Neural cell (in vitro differentiated cells): Measurements from ENCODE around the gene GPR63. TPM values are rescaled to one million over a fixed set of nuclear protein-coding genes. Genes with fewer than 3 reads are reported as not detected.

Experiments used
- H2AFZ ChIP-seq: fragments of 200-600, 300-800 bp; sonication (generic), shearing (Covaris generic); 2 replicates; pipeline ENCODE4 v1.6.0; 2014; ENCODE audit warnings: low read depth, mild to moderate bottlenecking, antibody characterized with exemption, low read length, moderate library complexity
- H3F3A ChIP-seq: fragments of 200-600 bp; shearing (Covaris generic); 2 replicates; pipeline ENCODE4 v1.6.1; 2016; ENCODE audit warnings: mild to moderate bottlenecking, moderate library complexity, mixed read lengths, antibody characterized with exemption, low read length; ENCODE audit not compliant: insufficient read depth, poor library complexity, severe bottlenecking
- H3K27ac ChIP-seq: fragments of 200-600, 300-800 bp; sonication (generic), shearing (Covaris generic); 2 replicates; pipeline ENCODE4 v1.5.1; 2014; ENCODE audit warnings: mild to moderate bottlenecking, low read length, moderate library complexity
- H3K27me3 ChIP-seq: fragments of 300-800, 200-600 bp; sonication (generic), shearing (Covaris generic); 2 replicates; pipeline ENCODE4 v1.6.0; 2014; ENCODE audit warnings: mild to moderate bottlenecking, low read depth, low read length, moderate library complexity; ENCODE audit not compliant: insufficient read depth
- H3K36me3 ChIP-seq: fragments of 300-800, 200-600 bp; sonication (generic), shearing (Covaris generic); 2 replicates; pipeline ENCODE4 v1.5.1; 2014; ENCODE audit warnings: mild to moderate bottlenecking, antibody characterized with exemption, low read length, moderate library complexity; ENCODE audit not compliant: insufficient read depth
- H3K4me2 ChIP-seq: fragments of 300-800, 200-600 bp; sonication (generic), shearing (Covaris generic); 2 replicates; pipeline ENCODE4 v1.6.0; 2014; ENCODE audit warnings: mild to moderate bottlenecking, low read length
- H3K4me3 ChIP-seq: fragments of 300-800, 200-600 bp; sonication (generic), shearing (Covaris generic); 2 replicates; pipeline ENCODE4 v1.5.1; 2014; ENCODE audit warnings: mild to moderate bottlenecking, low read length, moderate library complexity
- H3K79me2 ChIP-seq: fragments of 200-600 bp; shearing (Covaris generic); replicated peaks from 2 replicates; pipeline ENCODE4 v1.6.0; 2014; ENCODE audit warnings: mild to moderate bottlenecking, low read length, moderate library complexity; ENCODE audit not compliant: insufficient read depth
- H3K9ac ChIP-seq: fragments of 300-800, 200-600 bp; sonication (generic), shearing (Covaris generic); 2 replicates; pipeline ENCODE4 v1.6.1; 2016; ENCODE audit warnings: mild to moderate bottlenecking, low read length, mixed read lengths
- H3K9me2 ChIP-seq: fragments of 200-600 bp; shearing (Covaris generic); 2 replicates; pipeline ENCODE4 v1.6.1; 2016; ENCODE audit warnings: mild to moderate bottlenecking, low read length, mixed read lengths; ENCODE audit not compliant: insufficient read depth
- H3K9me3 ChIP-seq: fragments of 200-600, 300-800 bp; sonication (generic), shearing (Covaris generic); 2 replicates; pipeline ENCODE4 v1.6.1; 2016; ENCODE audit warnings: mild to moderate bottlenecking, mixed run types, low read length, moderate library complexity, mixed read lengths
- H4K20me1 ChIP-seq: fragments of 200-600 bp; shearing (Covaris generic); 2 replicates; pipeline ENCODE4 v1.6.1; 2016; ENCODE audit warnings: mild to moderate bottlenecking, mixed run types; ENCODE audit not compliant: insufficient read depth
- CTCF ChIP-seq: fragments of 450-650 bp; IDR thresholded peaks from 2 replicates; pipeline ENCODE4 v1.5.1; 2014; ENCODE audit warnings: antibody characterized with exemption, mild to moderate bottlenecking, moderate library complexity; ENCODE audit not compliant: poor library complexity, severe bottlenecking
- EP300 ChIP-seq: fragments of 450-650 bp; conservative IDR thresholded peaks from 2 replicates; pipeline ENCODE4 v1.6.1; 2014; ENCODE audit warnings: antibody characterized with exemption, mild to moderate bottlenecking, moderate library complexity; ENCODE audit not compliant: poor library complexity, severe bottlenecking
- EZH2 ChIP-seq: fragments of 200-600, 300-800 bp; shearing (Covaris generic), sonication (generic); IDR thresholded peaks from 2 replicates; pipeline ENCODE4 v1.6.1; 2014; ENCODE audit warnings: antibody characterized with exemption, low read length, borderline replicate concordance, mild to moderate bottlenecking; ENCODE audit not compliant: insufficient read depth, poor library complexity, severe bottlenecking
- MXI1 ChIP-seq: fragments of 450-650 bp; conservative IDR thresholded peaks from 2 replicates; pipeline ENCODE4 v1.6.1; 2014; ENCODE audit warnings: antibody characterized with exemption, mild to moderate bottlenecking; ENCODE audit not compliant: poor library complexity, severe bottlenecking
- POLR2AphosphoS5 ChIP-seq: IDR thresholded peaks from 2 replicates; pipeline ENCODE4 v1.6.1; 2012
- RAD21 ChIP-seq: fragments of 450-650 bp; conservative IDR thresholded peaks from 2 replicates; pipeline ENCODE4 v1.6.1; 2014; ENCODE audit warnings: antibody characterized with exemption, mild to moderate bottlenecking, moderate library complexity
- REST ChIP-seq: IDR thresholded peaks from 2 replicates; pipeline ENCODE4 v1.6.1; 2012; ENCODE audit warnings: borderline replicate concordance
- SMC3 ChIP-seq: fragments of 450-650 bp; conservative IDR thresholded peaks from 2 replicates; pipeline ENCODE4 v1.6.1; 2014; ENCODE audit warnings: antibody characterized with exemption, mild to moderate bottlenecking, moderate library complexity; ENCODE audit not compliant: poor library complexity
- TAF1 ChIP-seq: IDR thresholded peaks from 2 replicates; pipeline ENCODE4 v1.6.1; 2012; ENCODE audit warnings: low read depth
- polyA plus RNA-seq: library from polyadenylated mRNA; depleted of rRNA; stranded (reverse); fragments of >200 nt; gene quantifications from 2 replicates; pipeline ENCODE4 v1.2.3, GENCODE V29; 2014

The GPR63 gene
- polyA plus RNA-seq, 1 donor from 2014 or later, result 1.6 TPM

GRCh38 chr6:96821034-96821433, 16.2 kb downstream of the GPR63 start:
- H3K79me2 ChIP-seq, result no peaks in the 10 kb centered on the region
- no peaks in the 10 kb centered on the region for H4K20me1 ChIP-seq
- no peak overlapping the region for H2AFZ ChIP-seq
- no peaks in the 10 kb centered on the region for H3K27me3 ChIP-seq
- H3K4me2 ChIP-seq, result no peak overlapping the region
- no peaks in the 10 kb centered on the region for H3F3A ChIP-seq
- no peaks in the 10 kb centered on the region for H3K9me3 ChIP-seq
- H3K9me2 ChIP-seq, result no peaks in the 10 kb centered on the region
- no peaks in the 10 kb centered on the region for H3K36me3 ChIP-seq
- H3K4me3 ChIP-seq, result no peak overlapping the region
- H3K27ac ChIP-seq, result no peak overlapping the region
- H3K9ac ChIP-seq, result no peak overlapping the region
- TF ChIP-seq EZH2 (no peak), REST (no peak), SMC3 (no peak), TAF1 (no peak), POLR2AphosphoS5 (no peak)

DNA sequence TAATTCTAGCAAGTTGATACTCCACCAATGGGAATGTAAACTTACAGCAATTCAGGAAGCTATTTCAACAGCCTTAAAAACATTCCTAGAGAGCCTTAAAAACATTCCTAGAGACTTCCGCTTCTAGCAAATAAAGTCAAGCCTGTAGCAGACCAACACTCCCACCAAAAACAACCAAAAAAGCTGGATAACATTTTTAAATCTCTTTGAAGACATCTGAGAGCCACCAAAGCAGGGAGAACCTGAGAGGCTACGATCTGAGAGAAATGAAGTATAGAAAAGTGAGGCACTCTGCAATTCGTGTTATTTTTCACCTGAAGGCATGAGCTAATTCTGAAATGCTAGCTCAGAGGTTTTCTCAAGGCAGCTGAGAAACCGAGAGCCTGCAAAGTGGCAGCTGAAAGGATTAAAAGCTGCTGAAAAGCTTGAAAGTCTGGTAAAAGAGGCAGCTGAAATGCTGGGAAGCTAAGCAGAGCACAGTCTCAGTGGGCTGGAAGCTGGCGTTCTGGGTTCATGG, 20.9 kb downstream of the GPR63 start:
- H3K79me2 ChIP-seq, result no peaks in the 10 kb centered on the region
- no peak overlapping the region for H3K27ac ChIP-seq
- no peaks in the 10 kb centered on the region for H3K9me2 ChIP-seq
- H3K4me2 ChIP-seq, result no peak overlapping the region
- H3F3A ChIP-seq, result no peaks in the 10 kb centered on the region
- no peaks in the 10 kb centered on the region for H3K9me3 ChIP-seq
- no peaks in the 10 kb centered on the region for H4K20me1 ChIP-seq
- no peak for TF ChIP-seq SMC3
- TF ChIP-seq EP300, result no peak
- no peak for TF ChIP-seq EZH2
- TF ChIP-seq REST, result no peak
- TF ChIP-seq CTCF, result no peak
- TF ChIP-seq RAD21, result no peak
- TF ChIP-seq TAF1, result no peak
- no peak for TF ChIP-seq POLR2AphosphoS5
- TF ChIP-seq MXI1, result no peak
- no peak overlapping the region for H3K9ac ChIP-seq
- no peak overlapping the region for H2AFZ ChIP-seq
- no peaks in the 10 kb centered on the region for H3K27me3 ChIP-seq
- H3K4me3 ChIP-seq, result peak overlapping the region; percentile 26
- H3K36me3 ChIP-seq, result no peaks in the 10 kb centered on the region
